IMR-90 (cell line): ENCODE measurements around the gene TUBGCP3. TPM values are rescaled to one million over a fixed set of nuclear protein-coding genes. Genes with fewer than 3 reads are reported as not detected.

Experiments used
- ATAC-seq: fragments of 200-7000 bp; cut with Tn5 transposase; 2 replicates; pipeline ENCODE4 v1.9.1; 2020; ENCODE audit warnings: low read depth, mild to moderate bottlenecking, moderate library complexity
- BruUV-seq: library from RNA; stranded (reverse); fragments of 400-500 nt; replicated peaks from 2 replicates; lab custom pipeline; 2021; lab: Mats Ljungman, UMichigan
- CTCF ChIA-PET: fragments of 300-600 bp; formaldehyde crosslinking; extraction: SDS; loops from one replicate; lab custom pipeline; 2021; ENCODE audit warnings: antibody characterized with exemption; lab: Yijun Ruan, JAX
- POLR2A ChIA-PET: fragments of 300-600 bp; sonication (Branson Sonifier 250); formaldehyde crosslinking; loops from one replicate; lab custom pipeline; 2022; ENCODE audit warnings: antibody characterized with exemption; ENCODE audit not compliant: unreplicated experiment; lab: Charles Lee
- DNase-seq: peaks from one replicate; pipeline ENCODE4 v3.0.0; 2013
- H2AFZ ChIP-seq: replicated peaks from 2 replicates; pipeline ENCODE3; 2013; ENCODE audit warnings: low read length, mild to moderate bottlenecking; ENCODE audit not compliant: poor library complexity
- H2AK5ac ChIP-seq: 2 replicates; pipeline ENCODE4 v1.6.1; 2013; ENCODE audit warnings: low read depth, low read length, inconsistent platforms
- H2AK9ac ChIP-seq: replicated peaks from 2 replicates; pipeline ENCODE3; 2013; ENCODE audit warnings: mild to moderate bottlenecking, low read depth, low read length, moderate library complexity; ENCODE audit not compliant: poor library complexity
- H2BK120ac ChIP-seq: 2 replicates; pipeline ENCODE4 v1.6.1; 2013; ENCODE audit warnings: low read depth, low read length, inconsistent platforms
- H2BK15ac ChIP-seq: 3 replicates; pipeline ENCODE4 v1.6.1; 2013; ENCODE audit warnings: low read depth, low read length, inconsistent platforms
- H2BK20ac ChIP-seq: 2 replicates; pipeline ENCODE4 v1.6.1; 2013; ENCODE audit warnings: low read depth, mild to moderate bottlenecking, inconsistent platforms, low read length, moderate library complexity
- H2BK5ac ChIP-seq: 2 replicates; pipeline ENCODE4 v1.6.1; 2013; ENCODE audit warnings: mild to moderate bottlenecking, low read depth, low read length, inconsistent platforms; ENCODE audit not compliant: poor library complexity, severe bottlenecking
- H3K14ac ChIP-seq: replicated peaks from 2 replicates; pipeline ENCODE4 v1.6.1; 2013; ENCODE audit warnings: low read depth, low read length, inconsistent platforms
- H3K18ac ChIP-seq: 2 replicates; pipeline ENCODE4 v1.6.1; 2013; ENCODE audit warnings: low read depth, low read length, control low read depth
- H3K23ac ChIP-seq: 2 replicates; pipeline ENCODE4 v1.6.1; 2013; ENCODE audit warnings: low read depth, low read length, inconsistent platforms
- H3K27ac ChIP-seq: 2 replicates; pipeline ENCODE4 v1.5.1; 2013; ENCODE audit warnings: mild to moderate bottlenecking, control low read depth, low read length; ENCODE audit not compliant: insufficient read depth
- H3K27me3 ChIP-seq: 2 replicates; pipeline ENCODE4 v1.6.1; 2013; ENCODE audit warnings: low read length; ENCODE audit not compliant: control insufficient read depth, insufficient read depth
- H3K36me3 ChIP-seq: 2 replicates; pipeline ENCODE4 v1.6.1; 2013; ENCODE audit warnings: low read length, mixed read lengths; ENCODE audit not compliant: control insufficient read depth, insufficient read depth
- H3K4ac ChIP-seq: 2 replicates; pipeline ENCODE4 v1.6.1; 2013; ENCODE audit warnings: low read depth, low read length, inconsistent platforms
- H3K4me1 ChIP-seq: 2 replicates; pipeline ENCODE4 v1.6.1; 2013; ENCODE audit warnings: low read length, mixed read lengths; ENCODE audit not compliant: control insufficient read depth, insufficient read depth
- H3K4me2 ChIP-seq: 2 replicates; pipeline ENCODE4 v1.6.1; 2013; ENCODE audit warnings: low read depth, mild to moderate bottlenecking, control low read depth, low read length, moderate library complexity
- H3K4me3 ChIP-seq: 2 replicates; pipeline ENCODE4 v1.5.1; 2013; ENCODE audit warnings: low read depth, mild to moderate bottlenecking, control low read depth, low read length, moderate library complexity; ENCODE audit not compliant: insufficient read depth
- H3K56ac ChIP-seq: 2 replicates; pipeline ENCODE4 v1.6.1; 2013; ENCODE audit warnings: low read length, inconsistent platforms; ENCODE audit not compliant: insufficient read depth; ENCODE audit errors: extremely low read depth
- H3K79me1 ChIP-seq, 2 experiments: 2 replicates each; pipeline ENCODE4 v1.6.1; 2013; ENCODE audit warnings: low read length in 2 of 2, inconsistent platforms in 1 of 2, low read depth in 1 of 2
- H3K9ac ChIP-seq: 2 replicates; pipeline ENCODE4 v1.6.1; 2013; ENCODE audit warnings: low read depth, low read length, control low read depth
- H3K9me1 ChIP-seq: 2 replicates; pipeline ENCODE4 v1.6.1; 2013; ENCODE audit warnings: low read length, inconsistent platforms; ENCODE audit not compliant: insufficient read depth
- H3K9me3 ChIP-seq: 2 replicates; pipeline ENCODE4 v1.6.1; 2013; ENCODE audit warnings: low read length; ENCODE audit not compliant: control insufficient read depth, insufficient read depth
- H4K20me1 ChIP-seq: 2 replicates; pipeline ENCODE4 v1.6.1; 2013; ENCODE audit warnings: low read length, inconsistent platforms; ENCODE audit not compliant: insufficient read depth
- H4K5ac ChIP-seq: 2 replicates; pipeline ENCODE4 v1.6.1; 2013; ENCODE audit warnings: mild to moderate bottlenecking, low read depth, low read length, control low read depth
- H4K8ac ChIP-seq, 2 experiments: 2 replicates each; pipeline ENCODE4 v1.6.1; 2013; ENCODE audit warnings: low read depth in 2 of 2, low read length in 2 of 2, control low read depth in 1 of 2, inconsistent platforms in 1 of 2
- H4K91ac ChIP-seq: 2 replicates; pipeline ENCODE4 v1.6.1; 2013; ENCODE audit warnings: low read depth, low read length, inconsistent platforms; ENCODE audit not compliant: insufficient read depth
- CEBPB ChIP-seq: IDR thresholded peaks from 2 replicates; pipeline ENCODE4 v1.6.1; 2012; ENCODE audit warnings: low read depth, low read length, improper control_type of control experiment
- WGBS, 2 experiments: methylation state at CpG; one replicate each; pipeline versions ENCODE4 v1.1.5 to v1.1.7; 2013; ENCODE audit warnings: missing lambda C conversion rate in 2 of 2; ENCODE audit not compliant: insufficient read length in 1 of 2; ENCODE audit errors: extremely low coverage in 2 of 2; 5-methylcytosine and 5-hydroxymethylcytosine counted together
- dilution Hi-C: fragments of 300-500 bp; cut with HindIII; formaldehyde crosslinking; loops from one replicate; pipeline ENCODE4 v1.14.3; 2018; ENCODE audit warnings: low sequenced_read_pairs; ENCODE audit not compliant: unreplicated experiment
- in situ Hi-C: fragments of 300-500 bp; cut with MboI; formaldehyde crosslinking; loops from 3 replicates; pipeline ENCODE4 v1.14.3; 2019; ENCODE audit warnings: low sequenced_read_pairs, inconsistent platforms, mixed read lengths
- intact Hi-C: fragments of 100-400 bp; cut with micrococcal nuclease; formaldehyde crosslinking; loops from 2 replicates; pipeline ENCODE4 v1.10.0; 2022
- polyA plus RNA-seq, 3 experiments: library from polyadenylated mRNA; depleted of rRNA; stranded (reverse); fragments of >200 nt; gene quantifications; 2 replicates each; pipeline ENCODE4 v1.2.3, GENCODE V29; 2012; ENCODE audit warnings: low replicate concordance in 1 of 3
- total RNA-seq: library from RNA; depleted of rRNA; stranded (reverse); fragments of >200 nt; gene quantifications from 2 replicates; pipeline ENCODE4 v1.2.3, GENCODE V29; 2012

TUBGCP3 gene
- total and polyA plus RNA-seq, 2 of the 4 experiments (the other 2 are of a cell fraction) = 16.0 to 17.8 TPM

DNA sequence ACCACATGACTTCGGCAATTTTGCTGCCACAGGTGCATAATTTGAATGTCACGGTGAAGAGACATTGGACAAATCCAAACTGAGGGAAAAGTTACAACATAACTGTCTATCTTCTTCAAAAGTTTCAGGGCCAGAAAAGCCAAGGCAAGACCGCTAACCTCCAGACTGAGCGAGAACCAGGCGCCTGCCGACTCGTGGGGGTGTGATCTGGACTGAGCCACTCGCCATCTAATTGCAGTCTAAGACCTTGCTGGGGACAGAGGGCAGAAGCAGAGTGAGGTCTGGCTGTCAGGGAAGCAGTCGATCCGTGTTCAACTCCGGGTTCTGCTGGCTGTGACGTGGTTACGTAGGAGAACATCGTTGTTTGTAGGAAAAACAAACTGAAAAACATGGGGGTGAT is 123.2 kb downstream of the TUBGCP3 start:
- Histone ChIP-seq H3K9me3 (no peaks in the 10 kb centered on the region), H3K27ac (no peak overlapping the region), H3K4me2 (no peak overlapping the region), H2BK15ac (no peak overlapping the region), H3K36me3 (no peaks in the 10 kb centered on the region), H4K8ac (no peak overlapping the region), H4K5ac (no peak overlapping the region), H4K20me1 (no peaks in the 10 kb centered on the region), H2AK9ac (no peak overlapping the region), H3K18ac (no peak overlapping the region), H3K14ac (no peak overlapping the region), H2BK5ac (no peak overlapping the region), H2BK120ac (no peak overlapping the region), H3K27me3 (no peaks in the 10 kb centered on the region), H3K4me1 (no peaks in the 10 kb centered on the region), H3K9me1 (no peaks in the 10 kb centered on the region), H4K91ac (no peak overlapping the region), H2AK5ac (no peak overlapping the region), H3K9ac (no peak overlapping the region), H3K79me1 (no peaks in the 10 kb centered on the region), H3K4me3 (no peak overlapping the region), H3K4ac (no peak overlapping the region), H3K56ac (no peak overlapping the region), H2BK20ac (no peak overlapping the region), H3K23ac (no peak overlapping the region), H2AFZ (no peak overlapping the region)
- intact Hi-C loops (no loop called here), dilution Hi-C loops (no loop called here), in situ Hi-C loops (no loop called here)
- DNase-seq (no peak), ATAC-seq (no peak)
- no TSS peak for BruUV-seq
- POLR2A ChIA-PET = no interaction called here
- whole genome bisulfite sequencing, 2 experiments = 86% methylated on average over 5 of the region's 14 CpGs; no CpG with 5 or more reads in 1 of the 2 experiments
- TF ChIP-seq CEBPB = no peak
- CTCF ChIA-PET = no interaction called here
